ENCODE data around the gene DNAJC30. TPM values are rescaled to one million over a fixed set of nuclear protein-coding genes. Genes with fewer than 3 reads are reported as not detected.
"Not testable (repeated sequence)": the region's sequence is repeated elsewhere in the genome, so short reads cannot be mapped to it uniquely, and the experiment has no call there.

DNAJC30 gene
- total and polyA plus RNA-seq, 2 experiments from 2014 or later: 2.8 to 5.6 TPM

- ATAC-seq: peak; percentile 79
- H2AFZ ChIP-seq; H3K36me3 ChIP-seq (ENCODE audit: insufficient read depth); H4K20me1 ChIP-seq (replicated peaks; ENCODE audit: insufficient read depth); H3K27ac Mint-ChIP-seq; H3K9me3 Mint-ChIP-seq; H3F3A ChIP-seq (replicated peaks; ENCODE audit: low read depth); H3K27ac ChIP-seq (ENCODE audit: low read depth); H3K4me3 ChIP-seq; H3K4me3 Mint-ChIP-seq; H3K27me3 Mint-ChIP-seq (ENCODE audit: insufficient read depth, low read depth, poor library complexity); H3K9me2 ChIP-seq (ENCODE audit: insufficient read depth); H3K27me3 ChIP-seq (ENCODE audit: insufficient read depth); H3K4me2 ChIP-seq; H3K4me1 ChIP-seq (ENCODE audit: insufficient read depth): not testable (repeated sequence)
- peaks cover 17% of the 10 kb centered on the region for H3K79me2 ChIP-seq (replicated peaks; ENCODE audit: insufficient read depth)
- H3K4me1 Mint-ChIP-seq: peaks cover 13% of the 10 kb centered on the region
- H3K36me3 Mint-ChIP-seq (ENCODE audit: low read depth): peaks cover 23% of the 10 kb centered on the region
- peak; percentile 15 to 31; a peak in 2 of 4 replicates for TF ChIP-seq CTCF (conservative IDR thresholded peaks at IDR 0.05; ENCODE audit: low read depth in 2 of 2)
- peak; percentile 78 for DNase-seq (ENCODE audit: low spot score)
Observed at GRCh38 chr7:73676062-73676461, 7.2 kb downstream of the DNAJC30 start.

- DNase-seq (ENCODE audit: low spot score) (no peak), ATAC-seq (no peak)
- Mint-ChIP-seq H3K9me3 (no peaks in the 10 kb centered on the region), H3K27ac (no peak overlapping the region), H3K36me3 (ENCODE audit: low read depth) (peaks cover 21% of the 10 kb centered on the region), H3K4me3 (no peak overlapping the region), H3K4me1 (peaks cover 11% of the 10 kb centered on the region; the same call in 2 of the 3 replicates), H3K27me3 (ENCODE audit: insufficient read depth, low read depth, poor library complexity) (peaks cover 14% of the 10 kb centered on the region)
- no peaks in the 10 kb centered on the region; the same call in 1 of the 2 replicates for H4K20me1 ChIP-seq (replicated peaks; ENCODE audit: insufficient read depth)
- H3K4me1 ChIP-seq (ENCODE audit: insufficient read depth): peaks cover 13% of the 10 kb centered on the region; the same call in 1 of the 2 replicates
- no peaks in the 10 kb centered on the region for H3K27me3 ChIP-seq (ENCODE audit: insufficient read depth)
- no peak overlapping the region for H2AFZ ChIP-seq
- no peak overlapping the region for H3K27ac ChIP-seq (ENCODE audit: low read depth)
- no peaks in the 10 kb centered on the region; the same call in 1 of the 2 replicates for H3K36me3 ChIP-seq (ENCODE audit: insufficient read depth)
- peaks cover 3% of the 10 kb centered on the region for H3K79me2 ChIP-seq (replicated peaks; ENCODE audit: insufficient read depth)
- no peak overlapping the region for H3K4me2 ChIP-seq
- no peak overlapping the region for H3K4me3 ChIP-seq
- H3K9me2 ChIP-seq (ENCODE audit: insufficient read depth): no peaks in the 10 kb centered on the region
- 0 out of 2 replicates have a peak, but pooled peaks cover 2% of the 10 kb centered on the region for H3F3A ChIP-seq (replicated peaks; ENCODE audit: low read depth)
- TF ChIP-seq EZH2phosphoT487 (IDR thresholded peaks at IDR 0.05; ENCODE audit: unreplicated experiment) (no peak), ETS1 (IDR thresholded peaks at IDR 0.05) (no peak), REST (IDR thresholded peaks at IDR 0.05; ENCODE audit: unreplicated experiment) (no peak), ZNF462 (CRISPR knock-in tag; IDR thresholded peaks at IDR 0.05) (no peak), ZNF331 (CRISPR knock-in tag; IDR thresholded peaks at IDR 0.05; ENCODE audit: low read depth) (no peak), JUNB (IDR thresholded peaks at IDR 0.05; ENCODE audit: unreplicated experiment) (no peak), POLR2AphosphoS5 (IDR thresholded peaks at IDR 0.05; ENCODE audit: low read depth) (no peak)
Observed at GRCh38 chr7:73674468-73675124, 8.7 kb downstream of the DNAJC30 start.
